GM12874 (cell line): ENCODE results near the gene KRT37.
"Not testable (repeated sequence)": the region's sequence is repeated elsewhere in the genome, so short reads cannot be mapped to it uniquely, and the experiment has no call there.

Experiments
- TF ChIP-seq, protein P1 (sequence below): IDR thresholded peaks from 2 replicates; pipeline ENCODE4 v1.5.1; 2011; ENCODE audit warnings: low read depth, mild to moderate bottlenecking, control low read depth, low read length, moderate library complexity; ENCODE audit not compliant: insufficient read depth

The KRT37 gene

DNA sequence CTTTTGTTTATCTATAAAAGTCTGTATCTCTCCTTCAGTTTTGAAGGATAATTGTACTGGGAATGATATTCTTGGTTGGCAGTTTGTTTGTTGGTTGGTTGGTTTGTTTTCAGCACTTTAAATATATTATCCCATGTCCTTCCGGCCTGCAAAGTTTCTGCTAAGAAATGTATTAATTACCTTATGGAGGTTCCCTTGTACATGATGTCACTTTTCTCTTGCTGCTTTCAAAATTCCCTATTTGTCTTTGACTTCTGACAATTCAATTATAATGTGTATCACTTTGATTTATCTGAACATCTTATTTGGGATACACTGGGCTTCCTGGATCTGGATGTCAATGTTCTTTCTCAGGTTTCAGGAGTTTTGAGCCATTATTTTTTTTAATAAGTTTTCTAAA lies 38.2 kb downstream of the KRT37 start:
- TF ChIP-seq, protein P1, sequence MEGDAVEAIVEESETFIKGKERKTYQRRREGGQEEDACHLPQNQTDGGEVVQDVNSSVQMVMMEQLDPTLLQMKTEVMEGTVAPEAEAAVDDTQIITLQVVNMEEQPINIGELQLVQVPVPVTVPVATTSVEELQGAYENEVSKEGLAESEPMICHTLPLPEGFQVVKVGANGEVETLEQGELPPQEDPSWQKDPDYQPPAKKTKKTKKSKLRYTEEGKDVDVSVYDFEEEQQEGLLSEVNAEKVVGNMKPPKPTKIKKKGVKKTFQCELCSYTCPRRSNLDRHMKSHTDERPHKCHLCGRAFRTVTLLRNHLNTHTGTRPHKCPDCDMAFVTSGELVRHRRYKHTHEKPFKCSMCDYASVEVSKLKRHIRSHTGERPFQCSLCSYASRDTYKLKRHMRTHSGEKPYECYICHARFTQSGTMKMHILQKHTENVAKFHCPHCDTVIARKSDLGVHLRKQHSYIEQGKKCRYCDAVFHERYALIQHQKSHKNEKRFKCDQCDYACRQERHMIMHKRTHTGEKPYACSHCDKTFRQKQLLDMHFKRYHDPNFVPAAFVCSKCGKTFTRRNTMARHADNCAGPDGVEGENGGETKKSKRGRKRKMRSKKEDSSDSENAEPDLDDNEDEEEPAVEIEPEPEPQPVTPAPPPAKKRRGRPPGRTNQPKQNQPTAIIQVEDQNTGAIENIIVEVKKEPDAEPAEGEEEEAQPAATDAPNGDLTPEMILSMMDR, result no peak

DNA sequence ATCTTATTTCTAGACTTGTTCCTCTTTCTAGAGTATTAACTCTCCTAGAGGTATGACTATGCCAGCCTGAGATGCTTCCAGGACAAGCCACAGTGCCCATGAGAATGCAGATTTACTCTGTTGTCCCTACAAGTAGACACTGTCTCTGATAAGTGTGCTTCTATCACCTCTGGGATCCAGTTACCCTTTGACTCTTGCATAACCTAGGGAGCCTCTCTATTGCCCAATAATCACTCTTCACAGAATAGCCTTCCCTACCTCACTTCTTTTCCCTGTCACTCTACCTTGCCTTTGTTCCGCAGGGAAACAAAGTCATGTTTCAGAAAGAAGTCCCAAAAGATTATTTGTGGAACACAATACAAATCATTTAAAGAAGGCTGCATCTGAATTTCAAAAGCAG lies 40.7 kb downstream of the KRT37 start:
- TF ChIP-seq, protein P1, result no peak

DNA sequence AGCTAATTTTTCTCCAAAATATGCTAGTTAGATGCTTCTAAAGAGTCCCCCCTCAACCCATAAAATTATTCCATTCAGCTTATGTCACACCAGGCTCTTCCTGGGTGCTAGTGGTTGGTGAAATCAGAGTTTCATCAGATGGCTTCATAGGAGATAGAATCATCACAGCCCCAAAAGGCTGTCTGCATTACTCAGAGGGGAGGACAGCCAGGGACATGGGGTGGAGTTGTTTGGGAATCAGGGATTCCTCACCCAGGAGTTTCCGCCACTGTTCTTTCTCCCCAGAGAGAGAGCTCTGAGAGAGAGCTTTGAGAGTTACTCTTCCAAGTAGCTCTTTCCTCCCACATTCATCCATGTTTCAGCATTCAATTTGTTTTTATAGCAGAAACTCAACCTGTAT lies 42.0 kb downstream of the KRT37 start:
- TF ChIP-seq, protein P1, result no peak

DNA sequence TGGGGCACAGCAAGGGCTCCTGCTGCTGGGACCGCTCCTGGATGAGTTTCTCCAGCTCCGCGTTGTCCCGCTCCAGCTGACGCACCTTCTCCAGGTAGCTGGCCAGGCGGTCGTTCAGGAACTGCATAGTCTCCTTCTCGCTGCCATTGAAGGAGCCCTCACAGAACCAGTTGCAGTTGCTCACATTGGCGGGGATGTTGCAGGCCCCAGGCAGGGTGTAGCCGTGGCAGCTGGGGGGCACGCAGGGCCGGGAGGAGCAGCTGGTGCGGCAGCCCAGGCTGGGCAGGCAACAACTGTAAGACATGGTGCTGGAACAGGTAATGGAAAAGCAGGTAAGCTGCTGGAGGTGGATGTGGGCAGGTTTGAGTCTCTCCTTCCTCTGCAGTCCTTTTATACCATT lies 42.4 kb downstream of the KRT37 start, which contains the start of gene KRT34:
TSS of gene KRT34 (minus strand) at position 364 of the 400 bp plus-strand sequence. CDS start at position 304, 60 bp downstream.
- TF ChIP-seq, protein P1, result not testable (repeated sequence)

DNA sequence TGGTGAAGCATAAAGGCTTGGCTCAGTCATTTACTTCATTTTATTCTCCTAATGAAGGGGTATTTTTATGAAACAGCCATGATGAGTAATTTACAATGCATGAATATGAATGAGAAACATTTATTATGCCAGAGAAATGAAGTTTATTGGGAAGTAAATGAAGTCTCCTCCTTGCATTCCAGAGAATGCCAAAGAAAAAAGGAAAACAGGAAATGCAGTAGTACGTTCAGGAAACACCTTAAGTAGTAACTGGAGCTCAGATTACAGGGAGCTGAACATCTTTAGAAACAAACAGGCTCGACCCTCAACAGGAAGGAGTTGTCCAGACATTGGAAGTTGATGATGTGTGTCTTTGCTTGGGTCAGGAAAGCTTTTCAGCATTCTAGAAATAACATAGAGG lies 46.8 kb downstream of the KRT37 start:
- TF ChIP-seq, protein P1, result no peak
